NB4 (cell line): ENCODE results near the gene PALD1.

Experiments
- MYC ChIP-seq: IDR thresholded peaks from 2 replicates; pipeline ENCODE4 v1.6.1; 2011; ENCODE audit warnings: low read depth, low read length
- POLR2A ChIP-seq: IDR thresholded peaks from 2 replicates; pipeline ENCODE4 v1.6.1; 2011; ENCODE audit warnings: mild to moderate bottlenecking; ENCODE audit not compliant: insufficient read length; ENCODE audit errors: extremely low read depth
- TF ChIP-seq, protein P1 (sequence below): IDR thresholded peaks from 2 replicates; pipeline ENCODE4 v1.6.1; 2011; ENCODE audit warnings: low read depth, low read length
- TF ChIP-seq, protein P2 (sequence below): IDR thresholded peaks from one replicate; pipeline ENCODE4 v1.5.1; 2012; ENCODE audit warnings: low read depth, low read length

GRCh38 chr10:70440296-70441160 is 38.0 kb upstream of the PALD1 start:
- TF ChIP-seq, protein P1, sequence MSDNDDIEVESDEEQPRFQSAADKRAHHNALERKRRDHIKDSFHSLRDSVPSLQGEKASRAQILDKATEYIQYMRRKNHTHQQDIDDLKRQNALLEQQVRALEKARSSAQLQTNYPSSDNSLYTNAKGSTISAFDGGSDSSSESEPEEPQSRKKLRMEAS, result no peak
- TF ChIP-seq, protein P2, sequence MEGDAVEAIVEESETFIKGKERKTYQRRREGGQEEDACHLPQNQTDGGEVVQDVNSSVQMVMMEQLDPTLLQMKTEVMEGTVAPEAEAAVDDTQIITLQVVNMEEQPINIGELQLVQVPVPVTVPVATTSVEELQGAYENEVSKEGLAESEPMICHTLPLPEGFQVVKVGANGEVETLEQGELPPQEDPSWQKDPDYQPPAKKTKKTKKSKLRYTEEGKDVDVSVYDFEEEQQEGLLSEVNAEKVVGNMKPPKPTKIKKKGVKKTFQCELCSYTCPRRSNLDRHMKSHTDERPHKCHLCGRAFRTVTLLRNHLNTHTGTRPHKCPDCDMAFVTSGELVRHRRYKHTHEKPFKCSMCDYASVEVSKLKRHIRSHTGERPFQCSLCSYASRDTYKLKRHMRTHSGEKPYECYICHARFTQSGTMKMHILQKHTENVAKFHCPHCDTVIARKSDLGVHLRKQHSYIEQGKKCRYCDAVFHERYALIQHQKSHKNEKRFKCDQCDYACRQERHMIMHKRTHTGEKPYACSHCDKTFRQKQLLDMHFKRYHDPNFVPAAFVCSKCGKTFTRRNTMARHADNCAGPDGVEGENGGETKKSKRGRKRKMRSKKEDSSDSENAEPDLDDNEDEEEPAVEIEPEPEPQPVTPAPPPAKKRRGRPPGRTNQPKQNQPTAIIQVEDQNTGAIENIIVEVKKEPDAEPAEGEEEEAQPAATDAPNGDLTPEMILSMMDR, result no peak
- TF ChIP-seq POLR2A (no peak), MYC (no peak)
